ENCODE measurements around the gene EML6.
A peak's percentile ranks its signal among the peaks of the same experiment; 100 is the strongest.

Gene EML6

GRCh38 chr2:55017880-55018279 is 294.4 kb downstream of the EML6 start:
- Histone ChIP-seq H3K79me2 (ENCODE audit: low read length) (peaks cover 48% of the 10 kb centered on the region), H2AFZ (ENCODE audit: low read depth, low read length) (no peak overlapping the region), H3K9me3 (ENCODE audit: insufficient read depth, low read length) (no peaks in the 10 kb centered on the region), H3K36me3 (replicated peaks; ENCODE audit: low read depth, low read length) (peaks cover 5% of the 10 kb centered on the region), H3K27me3 (ENCODE audit: low read depth, low read length) (no peaks in the 10 kb centered on the region), H3K4me3 (ENCODE audit: low read length) (no peak overlapping the region), H3K9ac (ENCODE audit: low read length) (no peak overlapping the region), H4K20me1 (ENCODE audit: insufficient read depth, low read length) (peaks cover 21% of the 10 kb centered on the region), H3K4me2 (ENCODE audit: low read length) (no peak overlapping the region), H3K27ac (ENCODE audit: low read length) (no peak overlapping the region), H3K4me1 (ENCODE audit: low read length) (peaks cover 9% of the 10 kb centered on the region)
- no peak for TF ChIP-seq EZH2phosphoT487 (IDR thresholded peaks at IDR 0.05; ENCODE audit: low read depth)
- TF ChIP-seq CTCF (IDR thresholded peaks at IDR 0.05; ENCODE audit: low read depth, low read length): no peak

- no peak overlapping the region for H3K4me2 ChIP-seq (ENCODE audit: low read length)
- no peak overlapping the region for H2AFZ ChIP-seq (ENCODE audit: low read depth, low read length)
- peaks cover 5% of the 10 kb centered on the region for H3K36me3 ChIP-seq (replicated peaks; ENCODE audit: low read depth, low read length)
- no peak overlapping the region for H3K27ac ChIP-seq (ENCODE audit: low read length)
- no peaks in the 10 kb centered on the region for H3K9me3 ChIP-seq (ENCODE audit: insufficient read depth, low read length)
- no peak overlapping the region for H3K9ac ChIP-seq (ENCODE audit: low read length)
- peaks cover 9% of the 10 kb centered on the region for H3K4me1 ChIP-seq (ENCODE audit: low read length)
- H3K79me2 ChIP-seq (ENCODE audit: low read length): peaks cover 54% of the 10 kb centered on the region
- H3K4me3 ChIP-seq (ENCODE audit: low read length): no peak overlapping the region
- H3K27me3 ChIP-seq (ENCODE audit: low read depth, low read length): no peaks in the 10 kb centered on the region
- H4K20me1 ChIP-seq (ENCODE audit: insufficient read depth, low read length): peaks cover 27% of the 10 kb centered on the region
- TF ChIP-seq CTCF (IDR thresholded peaks at IDR 0.05; ENCODE audit: low read depth, low read length): no peak
- TF ChIP-seq EZH2phosphoT487 (IDR thresholded peaks at IDR 0.05; ENCODE audit: low read depth): no peak
Measured at GRCh38 chr2:55018619-55019018, 295.2 kb downstream of the EML6 start.

GRCh38 chr2:55019526-55020258 is 296.2 kb downstream of the EML6 start:
- Histone ChIP-seq H3K4me2 (ENCODE audit: low read length) (peak overlapping the region; percentile 21; the same call in 1 of the 2 replicates), H3K4me3 (ENCODE audit: low read length) (no peak overlapping the region), H3K27me3 (ENCODE audit: low read depth, low read length) (no peaks in the 10 kb centered on the region), H4K20me1 (ENCODE audit: insufficient read depth, low read length) (peaks cover 34% of the 10 kb centered on the region), H3K9me3 (ENCODE audit: insufficient read depth, low read length) (no peaks in the 10 kb centered on the region), H3K9ac (ENCODE audit: low read length) (no peak overlapping the region), H3K36me3 (replicated peaks; ENCODE audit: low read depth, low read length) (peaks cover 5% of the 10 kb centered on the region), H2AFZ (ENCODE audit: low read depth, low read length) (no peak overlapping the region), H3K4me1 (ENCODE audit: low read length) (peaks cover 17% of the 10 kb centered on the region), H3K27ac (ENCODE audit: low read length) (no peak overlapping the region), H3K79me2 (ENCODE audit: low read length) (peaks cover 60% of the 10 kb centered on the region)
- no peak for TF ChIP-seq EZH2phosphoT487 (IDR thresholded peaks at IDR 0.05; ENCODE audit: low read depth)
